Mucosa of descending colon (tissue), 3 donors: ENCODE results near the gene KIF1C. TPM values are rescaled to one million over a fixed set of nuclear protein-coding genes. Genes with fewer than 3 reads are reported as not detected.

Experiments
- ATAC-seq: fragments of 200-7000 bp; cut with Tn5 transposase; one replicate; pipeline ENCODE4 v1.9.1; 2020; ENCODE audit warnings: mild to moderate bottlenecking, moderate library complexity
- DNase-seq, 3 donors: peaks; one replicate each; pipeline ENCODE4 v3.0.0-alpha.2; 2020
- H3K36me3 ChIP-seq: fragments of 200-600 bp; one replicate; pipeline ENCODE4 v1.8.0; 2021; ENCODE audit warnings: low read depth, mild to moderate bottlenecking
- H3K4me1 ChIP-seq: fragments of 200-600 bp; one replicate; pipeline ENCODE4 v1.8.0; 2021; ENCODE audit warnings: low read depth, mild to moderate bottlenecking
- H3K4me3 ChIP-seq: fragments of 200-600 bp; one replicate; pipeline ENCODE4 v1.8.0; 2021; ENCODE audit warnings: mild to moderate bottlenecking
- H3K9me3 ChIP-seq: fragments of 200-600 bp; one replicate; pipeline ENCODE4 v1.8.0; 2021; ENCODE audit warnings: mild to moderate bottlenecking
- CTCF ChIP-seq: fragments of 200-600 bp; IDR thresholded peaks from one replicate; pipeline ENCODE4 v1.8.0; 2022; ENCODE audit warnings: antibody characterized with exemption, mild to moderate bottlenecking
- intact Hi-C, 2 donors: fragments of 100-400 bp; cut with DNase I in 1 of 2; cut with micrococcal nuclease in 1 of 2; formaldehyde crosslinking; loops; one replicate each; pipeline versions ENCODE4 v1.11.0 to v1.11.1; 2022; cut with DNase I, micrococcal nuclease
- total RNA-seq, 3 donors: library from RNA; stranded (reverse); fragmentation: NEBNext Ultra II Directional in 2 of 3; extraction: Animal tissue kit (Norgen Biotek cat#: 25700) in 2 of 3; gene quantifications; one replicate each; pipeline versions ENCODE4 v1.2.1 to v1.2.4, GENCODE V29; 2021 to 2023
- donor health status: DM: no; HTN: no; CAD: no; lungs with moderate emphysema.
- donor health status: DM: no; HTN: no; CAD: no.
- donor health status: DM: no; HTN: yes; CAD: no.

Gene KIF1C
- total RNA-seq, 3 donors from 2014 or later: 219 to 286 (median 273) TPM

- intact Hi-C loops: no loop called here
- DNase-seq (no peak), ATAC-seq (no peak)
- Histone ChIP-seq H3K4me1 (peaks cover 16% of the 10 kb centered on the region), H3K36me3 (no peaks in the 10 kb centered on the region), H3K4me3 (no peak overlapping the region), H3K9me3 (no peaks in the 10 kb centered on the region)
- TF ChIP-seq CTCF: no peak
These were observed 35.1 kb downstream of the KIF1C start for GRCh38 chr17:5032865-5033264.

GRCh38 chr17:5033352-5034015 lies 35.7 kb downstream of the KIF1C start:
- Histone ChIP-seq H3K36me3 (no peaks in the 10 kb centered on the region), H3K4me3 (no peak overlapping the region), H3K9me3 (no peaks in the 10 kb centered on the region), H3K4me1 (peaks cover 16% of the 10 kb centered on the region)
- no peak for TF ChIP-seq CTCF
- DNase-seq (no peak), ATAC-seq (no peak)
- intact Hi-C loops: no loop called here

- ATAC-seq (no peak), DNase-seq (no peak)
- no peaks in the 10 kb centered on the region for H3K36me3 ChIP-seq
- H3K4me1 ChIP-seq: peaks cover 16% of the 10 kb centered on the region
- no peak overlapping the region for H3K4me3 ChIP-seq
- intact Hi-C loops: no loop called here
- TF ChIP-seq CTCF: no peak
- H3K9me3 ChIP-seq: no peaks in the 10 kb centered on the region
These were observed 36.3 kb downstream of the KIF1C start for GRCh38 chr17:5034063-5034462.

- peaks cover 16% of the 10 kb centered on the region for H3K4me1 ChIP-seq
- no peak for DNase-seq
- no peaks in the 10 kb centered on the region for H3K36me3 ChIP-seq
- intact Hi-C loops: no loop called here
- H3K4me3 ChIP-seq: no peak overlapping the region
- no peaks in the 10 kb centered on the region for H3K9me3 ChIP-seq
- no peak for TF ChIP-seq CTCF
- no peak for ATAC-seq
These were observed 36.9 kb downstream of the KIF1C start for GRCh38 chr17:5034651-5035050.

GRCh38 chr17:5035315-5035714 lies 37.6 kb downstream of the KIF1C start, which contains the start of gene SLC52A1:
SLC52A1 (minus strand) TSS chr17:5035426; CDS start chr17:5034606, 820 bp downstream.
- DNase-seq (peak in 2 of 3 donors; percentile 52 to 69), ATAC-seq (peak; percentile 67)
- no peak for TF ChIP-seq CTCF
- no peaks in the 10 kb centered on the region for H3K36me3 ChIP-seq
- H3K4me3 ChIP-seq: no peak within 1 kb of the TSS
- no peaks in the 10 kb centered on the region for H3K9me3 ChIP-seq
- intact Hi-C loops: no loop called here
- H3K4me1 ChIP-seq: peaks cover 16% of the 10 kb centered on the region
